ENCODE measurements around the gene AMBRA1. TPM values are rescaled to one million over a fixed set of nuclear protein-coding genes. Genes with fewer than 3 reads are reported as not detected.

The AMBRA1 gene
- total and polyA plus RNA-seq, 2 of the 8 experiments (the other 6 are each of a cell fraction or from before 2014, with no cell fraction given): 14.2 to 37.4 TPM

DNA sequence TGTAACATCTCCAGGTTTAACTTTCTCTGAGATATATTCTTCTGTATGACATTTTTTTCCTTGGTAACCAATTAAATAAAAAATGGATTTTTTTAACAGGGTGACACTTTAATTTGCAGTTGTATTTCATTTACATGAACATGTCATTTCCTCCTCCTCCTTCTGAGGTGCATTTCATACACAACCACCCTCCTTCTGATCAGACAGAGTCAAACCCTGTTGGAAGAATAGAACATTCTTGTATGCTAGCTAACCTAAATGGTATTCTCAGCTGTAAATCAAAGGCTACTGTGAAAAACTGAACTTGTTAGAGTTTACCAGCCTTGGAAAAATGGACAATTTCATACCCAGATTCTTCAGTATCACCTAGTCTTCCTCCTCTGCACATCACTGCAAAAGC is 149.5 kb downstream of the AMBRA1 start (continued):
- TF ChIP-seq, protein P1, sequence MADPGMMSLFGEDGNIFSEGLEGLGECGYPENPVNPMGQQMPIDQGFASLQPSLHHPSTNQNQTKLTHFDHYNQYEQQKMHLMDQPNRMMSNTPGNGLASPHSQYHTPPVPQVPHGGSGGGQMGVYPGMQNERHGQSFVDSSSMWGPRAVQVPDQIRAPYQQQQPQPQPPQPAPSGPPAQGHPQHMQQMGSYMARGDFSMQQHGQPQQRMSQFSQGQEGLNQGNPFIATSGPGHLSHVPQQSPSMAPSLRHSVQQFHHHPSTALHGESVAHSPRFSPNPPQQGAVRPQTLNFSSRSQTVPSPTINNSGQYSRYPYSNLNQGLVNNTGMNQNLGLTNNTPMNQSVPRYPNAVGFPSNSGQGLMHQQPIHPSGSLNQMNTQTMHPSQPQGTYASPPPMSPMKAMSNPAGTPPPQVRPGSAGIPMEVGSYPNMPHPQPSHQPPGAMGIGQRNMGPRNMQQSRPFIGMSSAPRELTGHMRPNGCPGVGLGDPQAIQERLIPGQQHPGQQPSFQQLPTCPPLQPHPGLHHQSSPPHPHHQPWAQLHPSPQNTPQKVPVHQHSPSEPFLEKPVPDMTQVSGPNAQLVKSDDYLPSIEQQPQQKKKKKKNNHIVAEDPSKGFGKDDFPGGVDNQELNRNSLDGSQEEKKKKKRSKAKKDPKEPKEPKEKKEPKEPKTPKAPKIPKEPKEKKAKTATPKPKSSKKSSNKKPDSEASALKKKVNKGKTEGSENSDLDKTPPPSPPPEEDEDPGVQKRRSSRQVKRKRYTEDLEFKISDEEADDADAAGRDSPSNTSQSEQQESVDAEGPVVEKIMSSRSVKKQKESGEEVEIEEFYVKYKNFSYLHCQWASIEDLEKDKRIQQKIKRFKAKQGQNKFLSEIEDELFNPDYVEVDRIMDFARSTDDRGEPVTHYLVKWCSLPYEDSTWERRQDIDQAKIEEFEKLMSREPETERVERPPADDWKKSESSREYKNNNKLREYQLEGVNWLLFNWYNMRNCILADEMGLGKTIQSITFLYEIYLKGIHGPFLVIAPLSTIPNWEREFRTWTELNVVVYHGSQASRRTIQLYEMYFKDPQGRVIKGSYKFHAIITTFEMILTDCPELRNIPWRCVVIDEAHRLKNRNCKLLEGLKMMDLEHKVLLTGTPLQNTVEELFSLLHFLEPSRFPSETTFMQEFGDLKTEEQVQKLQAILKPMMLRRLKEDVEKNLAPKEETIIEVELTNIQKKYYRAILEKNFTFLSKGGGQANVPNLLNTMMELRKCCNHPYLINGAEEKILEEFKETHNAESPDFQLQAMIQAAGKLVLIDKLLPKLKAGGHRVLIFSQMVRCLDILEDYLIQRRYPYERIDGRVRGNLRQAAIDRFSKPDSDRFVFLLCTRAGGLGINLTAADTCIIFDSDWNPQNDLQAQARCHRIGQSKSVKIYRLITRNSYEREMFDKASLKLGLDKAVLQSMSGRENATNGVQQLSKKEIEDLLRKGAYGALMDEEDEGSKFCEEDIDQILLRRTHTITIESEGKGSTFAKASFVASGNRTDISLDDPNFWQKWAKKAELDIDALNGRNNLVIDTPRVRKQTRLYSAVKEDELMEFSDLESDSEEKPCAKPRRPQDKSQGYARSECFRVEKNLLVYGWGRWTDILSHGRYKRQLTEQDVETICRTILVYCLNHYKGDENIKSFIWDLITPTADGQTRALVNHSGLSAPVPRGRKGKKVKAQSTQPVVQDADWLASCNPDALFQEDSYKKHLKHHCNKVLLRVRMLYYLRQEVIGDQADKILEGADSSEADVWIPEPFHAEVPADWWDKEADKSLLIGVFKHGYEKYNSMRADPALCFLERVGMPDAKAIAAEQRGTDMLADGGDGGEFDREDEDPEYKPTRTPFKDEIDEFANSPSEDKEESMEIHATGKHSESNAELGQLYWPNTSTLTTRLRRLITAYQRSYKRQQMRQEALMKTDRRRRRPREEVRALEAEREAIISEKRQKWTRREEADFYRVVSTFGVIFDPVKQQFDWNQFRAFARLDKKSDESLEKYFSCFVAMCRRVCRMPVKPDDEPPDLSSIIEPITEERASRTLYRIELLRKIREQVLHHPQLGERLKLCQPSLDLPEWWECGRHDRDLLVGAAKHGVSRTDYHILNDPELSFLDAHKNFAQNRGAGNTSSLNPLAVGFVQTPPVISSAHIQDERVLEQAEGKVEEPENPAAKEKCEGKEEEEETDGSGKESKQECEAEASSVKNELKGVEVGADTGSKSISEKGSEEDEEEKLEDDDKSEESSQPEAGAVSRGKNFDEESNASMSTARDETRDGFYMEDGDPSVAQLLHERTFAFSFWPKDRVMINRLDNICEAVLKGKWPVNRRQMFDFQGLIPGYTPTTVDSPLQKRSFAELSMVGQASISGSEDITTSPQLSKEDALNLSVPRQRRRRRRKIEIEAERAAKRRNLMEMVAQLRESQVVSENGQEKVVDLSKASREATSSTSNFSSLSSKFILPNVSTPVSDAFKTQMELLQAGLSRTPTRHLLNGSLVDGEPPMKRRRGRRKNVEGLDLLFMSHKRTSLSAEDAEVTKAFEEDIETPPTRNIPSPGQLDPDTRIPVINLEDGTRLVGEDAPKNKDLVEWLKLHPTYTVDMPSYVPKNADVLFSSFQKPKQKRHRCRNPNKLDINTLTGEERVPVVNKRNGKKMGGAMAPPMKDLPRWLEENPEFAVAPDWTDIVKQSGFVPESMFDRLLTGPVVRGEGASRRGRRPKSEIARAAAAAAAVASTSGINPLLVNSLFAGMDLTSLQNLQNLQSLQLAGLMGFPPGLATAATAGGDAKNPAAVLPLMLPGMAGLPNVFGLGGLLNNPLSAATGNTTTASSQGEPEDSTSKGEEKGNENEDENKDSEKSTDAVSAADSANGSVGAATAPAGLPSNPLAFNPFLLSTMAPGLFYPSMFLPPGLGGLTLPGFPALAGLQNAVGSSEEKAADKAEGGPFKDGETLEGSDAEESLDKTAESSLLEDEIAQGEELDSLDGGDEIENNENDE (IDR thresholded peaks at IDR 0.05; ENCODE audit: insufficient replicate concordance, low read length): no peak
- TF ChIP-seq TBP (IDR thresholded peaks at IDR 0.05; ENCODE audit: low read depth, low read length): no peak
- no peak for TF ChIP-seq EP300 (IDR thresholded peaks at IDR 0.05; ENCODE audit: borderline replicate concordance in 1 of 2, low read depth in 2 of 2, low read length in 2 of 2)

All from H1 (cell line).